Stimulated activated CD8-positive, alpha-beta memory T cell treated with anti-CD3 and anti-CD28 coated beads, Interleukin-12 subunit alpha, Interleukin-12 subunit beta, amount 100 ng/mL, for 4 hours (primary cell): ENCODE measurements around the gene SULF2.
"Not testable (repeated sequence)": the region's sequence is repeated elsewhere in the genome, so short reads cannot be mapped to it uniquely, and the experiment has no call there.

Experiments used
- DNase-seq: peaks from one replicate; pipeline ENCODE4 v3.0.0-alpha.2; 2020; ENCODE audit warnings: low read depth

Gene SULF2

DNA sequence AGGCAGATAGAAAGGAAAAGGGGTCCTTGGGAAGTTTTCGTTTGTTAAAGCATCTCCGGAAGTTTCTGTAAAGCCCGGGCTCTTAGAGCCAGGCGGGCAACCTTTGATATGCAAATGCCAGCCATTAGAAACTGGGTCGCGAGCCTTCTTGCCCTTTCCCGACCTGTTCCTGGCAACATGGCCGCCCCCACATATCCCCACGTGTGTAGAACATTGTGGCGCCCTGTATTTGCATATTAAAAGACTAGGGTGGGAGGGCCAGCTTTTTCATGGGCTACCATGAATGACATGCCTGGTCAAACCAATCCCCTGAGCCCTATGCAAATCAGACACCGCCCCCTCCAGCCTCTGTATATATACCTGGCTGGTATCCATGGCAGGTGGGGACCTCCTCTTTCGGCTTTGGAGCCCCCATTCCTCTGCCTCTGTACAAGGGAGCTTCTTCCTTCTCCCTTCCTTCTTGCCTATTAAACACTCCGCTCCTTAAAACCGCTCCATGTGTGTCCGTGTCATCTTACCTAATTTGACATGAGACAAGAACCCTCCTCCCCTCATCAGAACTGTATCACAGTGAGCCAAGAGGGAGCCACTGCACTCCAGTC, 19.0 kb upstream of the SULF2 start:
- DNase-seq: not testable (repeated sequence)

DNA sequence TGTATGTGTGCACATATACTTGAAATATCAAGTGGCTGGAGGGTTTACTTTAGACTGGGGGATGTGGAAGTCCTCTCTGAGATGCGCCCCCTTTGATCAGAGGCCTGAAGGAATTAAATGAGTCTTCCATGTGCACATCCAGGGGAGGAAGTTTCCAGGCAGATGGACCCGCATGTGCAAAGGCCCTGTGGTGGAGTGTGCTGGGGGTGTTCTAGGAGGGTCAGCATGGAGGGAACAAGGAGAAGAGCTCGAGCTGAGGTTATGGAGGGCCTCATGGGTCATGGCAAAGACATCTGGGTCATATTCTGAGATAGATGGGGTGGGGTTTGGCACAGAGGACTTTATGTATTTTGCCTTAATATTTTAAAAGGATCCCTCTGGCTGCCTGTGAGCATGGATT, 17.7 kb upstream of the SULF2 start:
- no peak for DNase-seq

DNA sequence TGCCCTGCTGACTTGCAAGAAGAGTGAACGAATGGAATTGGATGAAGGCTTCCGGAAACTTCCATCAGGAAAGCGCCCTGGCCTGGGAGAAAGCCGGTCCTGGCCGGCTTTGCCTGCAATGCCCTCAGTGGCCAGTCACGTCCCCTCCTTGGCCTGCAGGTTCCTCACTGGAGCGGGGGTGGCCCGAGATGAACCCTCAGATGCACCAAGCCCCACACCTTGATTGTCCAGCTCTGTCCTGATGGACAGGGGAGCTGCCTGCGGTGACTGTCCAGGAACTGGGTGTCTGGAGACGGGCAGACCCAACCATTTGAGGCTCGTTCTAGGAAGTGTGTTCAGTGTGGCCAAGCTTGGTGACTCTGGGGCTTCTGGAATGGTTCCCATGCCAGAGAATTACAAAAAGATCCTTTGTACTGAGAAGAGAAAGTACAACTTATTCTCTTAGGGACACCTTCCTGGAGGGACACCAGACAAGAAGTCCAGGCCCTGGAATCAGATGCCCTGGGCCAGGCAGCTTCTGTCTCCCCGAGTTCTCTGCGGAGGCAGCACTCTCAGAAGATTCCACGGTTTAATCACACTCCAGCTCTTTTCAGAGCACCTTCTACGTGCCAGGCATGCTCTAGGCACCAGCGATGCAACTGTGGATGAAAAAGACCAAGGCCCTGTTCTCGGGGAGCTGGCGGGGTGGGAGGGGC, 17.1 kb upstream of the SULF2 start:
- no peak for DNase-seq

DNA sequence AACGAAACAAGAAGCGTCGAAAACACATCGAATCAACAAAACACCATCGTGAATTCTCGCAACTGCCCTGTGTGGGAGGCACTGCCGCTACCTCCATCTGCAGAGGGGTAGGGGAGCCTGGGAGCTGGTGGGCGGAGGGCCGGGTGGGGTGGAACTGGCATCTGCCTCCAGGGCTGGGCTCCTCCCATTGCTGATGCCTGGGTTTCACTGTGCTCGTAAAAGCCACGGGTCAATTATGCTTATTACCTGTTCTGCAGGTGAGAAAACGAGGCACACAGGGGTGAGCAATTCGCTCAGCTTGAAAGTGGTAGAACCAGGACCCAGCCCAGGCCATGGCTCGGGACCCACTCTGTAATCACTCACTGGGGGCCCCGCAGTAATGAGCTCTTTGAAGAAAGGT, 16.5 kb upstream of the SULF2 start:
- DNase-seq: no peak

DNA sequence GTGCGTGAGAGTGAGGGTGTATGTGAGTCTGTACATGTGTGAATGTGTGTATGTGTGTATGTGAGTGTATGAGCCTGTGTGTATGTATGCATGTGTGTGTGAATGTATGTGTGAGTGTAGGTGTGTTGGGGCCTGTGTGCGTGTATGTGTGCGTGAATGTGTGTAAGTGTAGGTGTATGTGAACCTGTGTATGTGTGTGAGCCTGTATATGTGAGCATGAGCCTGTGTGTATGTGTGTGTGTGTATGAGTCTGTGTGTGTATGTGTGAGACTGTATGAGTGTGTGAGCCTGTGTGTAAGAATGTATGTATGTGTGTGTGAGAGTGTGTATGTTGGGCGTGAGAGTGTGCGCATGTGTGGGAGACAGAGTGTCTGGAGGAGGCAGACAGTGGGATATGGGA, 15.8 kb upstream of the SULF2 start:
- DNase-seq: no peak

DNA sequence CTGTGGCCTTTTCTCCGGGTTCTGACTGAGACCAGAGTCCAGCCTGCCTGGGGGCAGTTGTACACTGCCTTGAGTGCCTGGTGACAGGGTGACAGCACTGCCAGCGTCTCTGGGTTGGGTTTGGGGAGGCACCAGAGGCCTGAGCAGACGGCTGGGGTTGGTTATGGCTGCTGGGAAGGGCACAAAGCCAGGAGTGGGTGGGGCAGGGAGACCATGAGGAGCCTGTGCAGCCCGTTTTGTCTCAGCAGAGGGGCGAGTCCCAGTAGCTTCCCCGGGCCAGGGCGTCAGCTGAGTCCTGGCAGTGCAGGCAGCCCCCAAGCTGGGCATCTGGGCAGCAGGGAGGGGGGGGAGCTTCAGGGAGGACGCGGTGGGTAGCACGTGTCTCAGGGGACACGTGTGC, 15.3 kb upstream of the SULF2 start:
- no peak for DNase-seq

DNA sequence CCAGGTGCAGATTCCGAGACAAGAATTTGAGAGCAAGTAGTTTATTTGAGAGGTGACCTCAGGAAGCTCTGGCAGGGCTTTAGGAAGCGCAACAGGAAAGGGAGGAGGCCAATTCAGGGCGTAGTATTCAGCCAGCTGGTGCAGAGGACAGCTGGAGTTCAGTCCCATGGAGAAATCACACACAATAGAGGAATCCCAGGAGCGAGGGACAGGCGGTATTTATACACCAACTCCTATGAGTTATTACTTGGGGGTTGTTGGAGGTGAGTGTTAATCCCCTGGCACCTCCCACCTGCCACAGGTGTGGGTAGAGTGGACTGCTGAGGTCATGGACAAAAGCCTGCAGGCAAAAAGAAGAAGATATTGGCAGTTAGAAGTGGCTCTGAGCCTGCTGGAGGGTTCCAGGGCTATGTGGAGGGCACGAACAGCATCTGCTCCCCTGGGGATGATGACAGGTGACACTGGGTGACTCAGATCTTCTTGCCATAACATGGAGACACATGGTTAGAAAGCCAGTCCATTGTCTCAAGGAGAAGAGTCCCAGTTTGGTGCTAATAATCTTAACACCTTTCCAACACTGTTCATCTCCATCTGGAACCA, 13.9 kb upstream of the SULF2 start:
- DNase-seq: no peak

DNA sequence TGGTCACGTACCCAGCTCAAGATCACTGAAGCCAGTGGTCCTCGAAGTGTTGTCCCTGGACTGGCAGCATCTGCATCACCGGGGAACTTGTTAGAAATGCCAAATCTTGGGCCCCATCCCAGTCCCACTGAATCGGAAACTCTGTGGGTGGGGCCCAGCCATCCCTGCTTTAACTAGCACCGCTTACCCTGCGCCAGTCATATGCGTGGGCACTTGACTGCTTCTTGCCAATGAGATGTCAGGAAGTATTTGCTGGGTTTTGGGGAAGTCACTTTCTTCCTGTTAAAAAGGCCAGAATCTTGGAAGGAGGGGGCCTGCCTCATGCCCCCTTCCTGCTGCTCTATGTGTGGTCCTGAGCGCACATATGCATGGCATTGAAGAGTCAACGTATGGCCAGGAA, 11.7 kb upstream of the SULF2 start:
- no peak for DNase-seq

DNA sequence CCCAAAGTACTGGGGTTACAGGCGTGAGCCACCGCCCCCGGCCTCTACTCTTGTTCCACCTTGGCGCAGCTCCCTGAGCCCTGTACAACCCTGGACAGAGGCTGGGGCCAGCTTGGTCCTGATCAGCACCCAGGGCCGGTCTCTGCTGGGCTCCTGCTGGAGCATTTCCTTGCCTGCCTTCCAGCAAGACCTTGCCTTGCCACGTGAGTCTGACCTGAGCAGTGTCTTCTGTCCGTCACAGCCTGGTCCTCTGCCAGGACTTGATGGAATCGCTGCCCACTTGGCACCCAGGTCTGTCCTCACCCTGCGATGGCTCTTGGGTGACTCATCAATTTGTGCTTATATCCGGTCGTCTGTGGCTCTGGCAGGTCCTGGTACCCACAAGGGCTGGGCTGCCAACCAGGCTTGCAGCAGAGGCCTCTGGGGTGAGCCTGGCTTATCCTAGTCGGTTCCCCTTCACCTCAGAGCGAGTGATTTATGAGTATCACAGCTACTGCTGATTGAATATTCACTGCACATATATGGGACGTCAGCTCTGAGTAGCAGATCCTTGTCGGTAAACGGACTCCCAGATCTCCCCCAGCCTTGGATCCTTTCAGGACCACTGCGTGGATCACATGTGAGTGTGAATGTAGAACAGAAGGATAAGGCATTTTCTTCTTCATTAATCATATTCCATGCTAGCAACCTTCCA, 10.1 kb upstream of the SULF2 start:
- DNase-seq: no peak

DNA sequence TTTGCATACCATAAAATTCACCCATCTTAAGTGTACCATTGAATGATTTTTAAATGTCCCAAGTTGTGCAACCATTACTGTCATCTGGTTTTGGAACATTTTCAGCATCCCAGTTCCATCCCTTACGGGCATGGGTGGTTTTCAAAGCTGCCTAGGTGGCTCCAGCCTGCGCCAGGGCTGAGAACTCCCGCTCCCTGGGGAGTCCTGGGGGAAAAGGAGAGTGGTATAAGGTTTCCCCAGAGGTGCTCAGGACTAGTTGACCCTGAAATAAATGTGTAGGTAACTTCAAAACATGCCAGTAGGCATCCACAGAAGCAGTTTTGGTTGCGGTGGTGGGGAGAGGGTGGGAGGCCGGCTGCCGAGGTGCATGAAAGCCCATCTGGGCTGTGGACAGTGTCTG, 9.0 kb upstream of the SULF2 start:
- not testable (repeated sequence) for DNase-seq

DNA sequence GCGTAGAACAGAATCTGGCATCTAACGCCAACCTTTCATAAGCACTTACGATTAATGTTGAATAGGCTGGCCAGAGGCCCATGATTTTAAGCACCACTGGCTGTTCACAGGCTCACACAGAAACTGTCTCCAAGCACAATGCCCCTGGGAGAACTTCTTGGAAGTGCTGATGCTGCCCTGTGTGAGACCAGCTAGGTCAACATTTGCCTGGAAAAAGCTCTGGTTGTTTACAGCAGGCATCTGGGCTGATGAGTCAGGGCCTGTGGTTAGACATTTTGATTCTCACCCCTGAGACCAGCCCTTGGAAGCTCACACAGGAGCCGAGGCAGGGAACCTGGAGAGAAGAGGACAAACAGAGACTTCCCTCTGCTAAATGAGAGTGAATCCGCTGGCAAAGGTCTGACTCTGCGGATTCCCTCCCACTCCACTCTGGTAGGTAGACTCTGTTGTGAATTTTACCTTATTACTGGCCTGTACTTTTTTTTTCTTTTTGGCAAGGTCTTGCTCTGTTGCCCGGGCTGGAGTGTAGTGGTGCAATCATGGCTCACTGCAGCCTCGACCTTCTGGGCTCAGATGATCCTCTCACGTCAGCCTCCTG, 6.8 kb upstream of the SULF2 start:
- no peak for DNase-seq

DNA sequence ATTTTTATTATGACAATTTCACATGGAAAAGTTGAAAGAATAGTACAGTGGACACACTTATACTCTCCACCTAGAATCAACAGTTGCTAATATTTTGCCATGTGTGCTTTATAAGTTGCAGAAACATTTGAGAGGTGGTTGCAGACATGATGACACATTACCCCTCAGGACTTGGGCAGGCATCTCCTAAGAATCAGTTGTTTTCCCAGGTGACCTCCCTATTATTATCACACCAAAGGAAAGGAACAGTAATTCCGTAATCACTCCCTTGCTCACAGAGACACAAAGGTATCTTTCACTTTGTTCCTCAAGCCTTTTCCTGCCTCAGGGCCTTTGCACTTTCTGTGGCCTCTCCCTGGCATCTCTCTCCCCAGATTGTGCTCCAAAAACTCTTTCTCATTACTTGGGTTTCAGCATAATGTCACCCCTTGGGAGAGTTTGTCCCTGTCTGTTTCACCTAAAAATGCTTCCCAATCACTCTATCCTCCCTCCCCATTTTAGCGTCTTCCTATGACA, 5.9 kb upstream of the SULF2 start:
- DNase-seq: no peak

DNA sequence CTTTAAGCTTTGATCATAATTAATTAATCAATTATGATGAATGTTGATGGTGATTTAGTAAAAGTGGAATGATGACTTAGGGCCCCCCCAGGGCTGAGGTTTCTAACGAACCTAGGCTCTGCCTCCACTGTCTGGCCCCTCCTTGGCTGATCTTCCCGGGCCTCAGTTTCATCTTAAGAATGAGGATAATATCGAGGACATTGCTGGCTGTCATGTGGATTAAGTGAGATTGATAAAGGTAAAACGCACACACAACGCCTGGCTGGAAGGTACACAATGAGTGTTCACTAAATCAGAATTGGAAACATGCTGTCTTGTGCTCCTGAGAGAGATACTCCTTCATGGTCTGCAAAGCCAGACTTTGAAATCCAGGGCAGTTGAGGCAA, 5.3 kb upstream of the SULF2 start:
- no peak for DNase-seq

DNA sequence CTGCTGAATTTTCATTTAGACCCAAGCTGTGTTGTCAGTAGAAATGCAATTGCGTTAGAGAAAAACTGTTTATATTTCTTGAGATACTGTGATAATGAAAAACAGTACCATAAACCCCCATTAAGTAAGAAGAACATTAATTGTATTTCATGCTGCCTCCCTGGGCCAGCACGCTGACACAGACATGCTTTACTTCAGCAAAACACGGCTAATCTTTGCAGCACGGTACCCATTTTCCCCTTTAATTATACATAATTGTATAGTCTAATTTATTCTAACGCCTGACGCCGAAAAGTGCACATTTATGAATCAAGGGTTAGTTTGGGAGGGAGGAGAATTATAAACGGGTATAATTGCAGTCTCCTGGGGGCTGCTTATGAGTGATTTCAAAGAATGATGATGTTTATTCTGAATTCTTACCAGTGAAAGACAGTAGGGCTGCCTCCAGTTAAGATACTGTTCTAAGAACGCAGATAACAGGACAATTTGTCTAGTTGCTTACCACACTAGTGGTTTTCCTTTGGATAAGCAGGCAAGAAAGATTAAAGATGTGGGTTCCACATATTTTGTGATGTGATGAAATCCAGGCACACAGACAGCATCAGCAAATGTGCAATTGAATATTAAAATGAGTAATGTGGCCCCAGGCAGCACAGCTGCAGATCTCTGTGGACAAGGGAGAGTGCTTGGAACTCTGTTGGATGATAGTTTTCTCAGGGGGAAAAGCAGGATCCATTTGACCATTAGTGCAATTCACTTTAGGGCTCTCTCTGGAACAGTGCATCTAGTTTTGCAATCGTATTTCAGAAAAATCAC, 4.7 kb upstream of the SULF2 start:
- DNase-seq: no peak

DNA sequence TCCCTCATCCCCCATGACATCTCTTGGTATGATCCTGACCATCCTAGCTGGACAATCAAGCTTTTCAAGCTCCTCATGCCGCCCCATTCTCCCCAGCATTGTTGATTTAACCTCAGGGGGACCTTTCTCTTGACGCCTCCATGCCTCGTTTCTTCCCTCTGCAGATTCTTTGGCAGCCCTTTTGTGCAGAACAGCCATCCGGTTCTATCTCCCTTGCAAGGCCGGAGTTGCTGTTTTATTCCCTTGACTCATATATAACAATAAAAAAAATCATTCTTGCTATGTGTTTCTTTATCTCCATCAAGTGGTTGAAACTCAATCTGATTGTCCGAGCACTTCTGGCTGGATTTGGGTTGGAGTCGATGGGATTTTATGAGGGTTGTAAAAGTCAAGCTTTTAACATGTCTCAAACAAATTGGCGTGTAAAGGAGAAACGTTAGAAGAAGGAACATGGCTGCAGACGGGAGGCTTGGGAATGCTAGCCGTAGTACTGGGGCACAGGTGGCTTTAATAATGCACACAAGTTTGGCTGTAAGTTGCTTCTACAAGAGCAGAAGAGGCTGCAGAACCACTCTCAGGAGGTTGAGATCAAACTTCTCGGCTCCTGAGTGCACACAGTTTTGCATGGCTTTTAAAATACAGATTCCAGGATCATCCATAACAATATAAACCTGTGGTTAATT, 3.9 kb upstream of the SULF2 start:
- no peak for DNase-seq

DNA sequence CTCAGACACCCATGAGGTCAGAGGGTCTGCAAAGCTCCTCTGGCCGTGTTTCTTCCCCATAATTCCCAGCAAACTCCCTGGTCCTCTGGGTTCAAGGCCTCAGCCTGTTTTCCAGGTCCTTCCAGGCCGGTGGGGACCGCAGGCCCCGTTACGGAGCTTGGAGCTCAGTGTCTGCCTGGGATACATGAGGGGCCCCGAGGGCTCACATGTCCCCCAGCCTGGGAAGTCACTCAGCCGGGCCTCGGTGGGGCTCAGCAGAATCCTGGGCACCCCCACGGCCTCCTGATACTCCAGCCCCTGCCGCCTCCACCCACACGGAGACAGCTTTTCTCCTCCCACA, 3.4 kb upstream of the SULF2 start:
- DNase-seq: no peak

DNA sequence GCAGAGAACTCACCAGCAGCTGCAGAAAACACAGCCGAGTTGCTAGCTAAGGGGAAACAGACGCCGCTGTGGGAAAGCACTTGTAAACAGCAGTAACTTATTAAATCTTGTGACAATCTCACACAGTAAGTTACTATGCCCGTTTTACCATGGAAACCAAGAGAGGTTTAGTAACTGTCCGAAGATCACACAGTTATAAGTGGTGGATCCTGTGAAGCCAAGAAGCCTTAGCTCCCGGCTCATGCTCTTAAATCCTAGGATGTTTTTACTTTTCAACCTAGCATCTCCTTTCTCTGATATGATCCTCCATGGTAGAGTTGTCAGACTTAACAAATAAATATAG, 1.5 kb upstream of the SULF2 start:
- no peak for DNase-seq

DNA sequence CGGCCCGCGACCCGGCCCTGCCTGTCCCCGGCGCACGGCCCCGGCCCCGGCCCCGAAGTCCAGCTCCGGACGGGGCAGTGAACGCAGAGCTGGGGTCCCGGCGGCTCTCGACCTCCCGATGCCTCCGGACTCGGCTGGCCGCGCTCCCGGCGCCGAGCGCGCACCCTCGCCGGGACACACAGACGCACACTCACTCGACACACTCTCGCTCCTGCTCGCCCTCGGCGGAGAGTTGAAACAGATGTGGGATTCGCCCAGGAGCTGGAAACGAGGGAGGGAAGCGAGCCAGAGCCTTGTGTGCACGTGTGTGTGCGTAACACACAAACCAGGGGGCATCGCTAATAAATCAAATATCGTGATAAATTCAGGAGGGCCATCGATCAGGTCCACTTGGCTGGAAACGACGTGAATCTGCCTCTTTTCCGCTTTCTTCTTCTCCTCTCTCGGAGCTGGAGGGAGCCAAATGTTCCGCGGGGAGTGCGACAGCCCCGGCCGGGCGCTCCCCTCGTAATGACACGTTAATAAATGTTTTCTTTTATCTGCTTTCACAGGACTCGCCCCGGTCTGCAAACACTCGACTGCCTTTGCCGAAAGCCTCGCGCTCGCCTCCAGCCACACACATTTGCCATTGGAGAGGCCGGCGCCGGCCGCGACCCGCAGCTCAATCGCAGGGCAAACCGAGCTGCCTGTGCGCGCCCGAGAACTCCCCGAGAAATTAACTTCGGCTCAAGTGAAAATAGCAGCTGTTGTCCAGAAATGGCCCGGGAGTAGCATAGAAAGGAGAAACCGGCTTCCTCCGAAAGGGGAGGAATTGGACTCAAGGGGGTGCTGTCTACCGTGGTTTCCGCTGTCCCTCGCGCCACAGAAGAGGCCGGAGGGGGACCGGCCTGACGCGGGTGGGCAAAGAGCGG, 828 bp upstream of the SULF2 start:
- DNase-seq: no peak

DNA sequence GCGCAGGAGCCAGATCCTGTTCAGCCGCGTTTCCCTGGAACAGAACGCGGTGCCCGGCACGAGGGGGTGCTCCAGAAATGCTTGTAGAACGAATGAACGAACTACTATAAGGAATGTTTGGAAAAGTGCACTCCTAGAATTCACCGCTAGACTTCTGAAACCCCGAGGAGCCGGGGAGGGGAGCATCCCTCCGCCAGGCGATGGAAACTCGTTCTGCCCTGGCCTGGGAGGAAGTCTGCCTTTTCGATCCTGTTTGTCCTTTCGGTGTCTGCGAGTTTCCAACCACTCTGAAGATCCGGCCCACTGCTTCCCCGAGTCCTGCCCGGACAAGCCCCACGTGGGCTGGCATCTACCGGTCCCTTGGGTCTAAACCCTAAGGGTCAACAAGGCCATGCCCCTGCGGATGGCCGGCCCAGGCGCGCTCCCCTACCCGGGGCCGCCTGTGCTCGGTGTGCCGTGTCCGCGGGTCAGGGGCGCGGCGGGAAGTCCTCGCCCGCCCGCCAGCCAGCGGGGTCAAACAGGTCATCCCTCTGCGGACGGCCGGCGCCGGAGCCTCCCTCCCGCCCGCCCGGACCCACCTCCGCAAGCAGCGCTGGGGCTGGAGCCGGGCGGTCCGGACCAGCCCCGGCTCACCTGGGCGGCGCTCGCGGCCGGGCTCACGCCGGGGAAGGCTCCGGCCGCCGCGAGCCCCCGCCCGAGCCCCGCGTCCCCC, 526 bp downstream of the SULF2 start:
- DNase-seq: no peak
